ENCODE data around the gene VNN1. TPM values are rescaled to one million over a fixed set of nuclear protein-coding genes. Genes with fewer than 3 reads are reported as not detected.
A peak's percentile ranks its signal among the peaks of the same experiment; 100 is the strongest.
"Not testable (repeated sequence)": the region's sequence is repeated elsewhere in the genome, so short reads cannot be mapped to it uniquely, and the experiment has no call there.

The VNN1 gene
- total and polyA plus RNA-seq, 5 donors: 0.23 to 0.80 (median 0.65) TPM

DNA sequence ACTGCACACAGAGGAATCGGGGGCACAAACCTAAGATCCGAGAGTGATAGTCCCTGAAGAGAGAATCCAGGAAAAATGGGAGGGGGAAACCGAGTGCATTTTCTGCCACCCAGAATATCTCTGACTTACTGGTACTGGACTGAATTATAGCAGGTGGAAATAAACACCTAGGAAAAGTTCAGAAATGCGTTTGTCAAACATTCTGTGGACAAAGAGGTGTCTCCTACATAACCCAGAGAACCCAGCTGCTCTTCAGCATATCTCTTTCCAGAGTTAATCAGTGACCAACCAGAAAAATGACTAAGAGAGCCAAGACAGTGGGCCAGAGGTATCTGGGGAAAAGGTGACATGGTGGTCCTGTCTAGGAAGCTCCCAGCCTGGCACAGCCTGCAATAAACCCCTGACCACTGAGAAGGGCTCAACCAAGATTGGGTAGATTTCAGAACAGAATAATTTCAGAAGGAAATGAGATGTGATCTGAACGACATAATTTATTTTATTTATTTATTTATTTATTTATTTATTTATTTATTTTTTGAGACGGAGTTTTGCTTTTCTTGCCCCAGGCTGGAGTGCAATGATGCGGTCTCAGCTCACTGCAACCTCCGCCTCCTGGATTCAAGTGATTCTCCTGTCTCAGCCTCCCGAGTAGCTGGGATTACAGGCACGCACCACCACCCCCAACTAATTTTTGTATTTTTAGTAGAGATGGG lies 6.0 kb upstream of the VNN1 start:
- H3K4me1 ChIP-seq (ENCODE audit: control insufficient read depth, insufficient read depth, low read length): no peaks in the 10 kb centered on the region
- ATAC-seq (no peak), DNase-seq (no peak)
- no peak overlapping the region for H3K27ac ChIP-seq (ENCODE audit: low read length)
- 93% methylated on average over 10 of the region's 10 CpGs for WGBS
- intact Hi-C loops (cut with DNase I): no loop called here
- no peaks in the 10 kb centered on the region for H3K27me3 ChIP-seq (ENCODE audit: control insufficient read depth, insufficient read depth)
- H3K9me3 ChIP-seq (ENCODE audit: control insufficient read depth, low read length): no peaks in the 10 kb centered on the region
- H3K4me3 ChIP-seq (ENCODE audit: low read length): no peak overlapping the region

DNA sequence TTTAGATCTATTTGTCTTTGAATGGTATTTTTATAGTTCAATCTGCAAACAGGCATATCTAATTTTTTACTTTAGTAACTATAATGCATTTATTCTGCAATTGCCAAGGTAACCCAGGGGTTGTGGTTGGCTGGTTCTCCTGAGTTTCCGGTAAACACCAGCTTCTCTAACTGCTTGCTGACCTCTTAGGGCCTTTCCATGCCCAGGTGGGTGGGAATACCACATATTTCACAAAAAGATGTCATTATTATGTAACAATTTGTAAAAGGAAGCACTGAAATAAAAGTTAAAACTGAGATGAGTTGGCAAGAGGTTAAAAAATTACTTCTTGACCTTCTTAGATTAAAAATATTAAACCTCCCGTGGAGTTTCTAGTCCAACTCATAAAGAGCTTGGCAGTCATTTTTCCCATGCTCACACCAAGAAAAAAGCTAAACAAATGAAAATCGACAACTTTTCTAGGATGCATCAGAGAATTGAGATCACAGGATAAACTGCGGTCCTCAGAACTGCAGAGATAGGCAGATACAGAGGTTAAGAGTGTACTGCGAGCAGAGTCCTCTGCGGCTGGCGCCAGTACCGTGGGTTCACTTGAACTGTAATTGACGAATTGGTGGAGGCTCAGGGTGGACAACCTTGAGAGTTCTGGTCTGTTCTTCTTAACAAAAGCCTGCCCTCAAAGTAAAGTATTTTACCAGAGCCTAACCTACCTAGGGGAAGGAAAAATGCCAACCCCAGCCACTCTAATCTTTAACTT lies 2.2 kb upstream of the VNN1 start:
- intact Hi-C loops (cut with DNase I): no loop called here
- Histone ChIP-seq H3K4me1 (ENCODE audit: control insufficient read depth, insufficient read depth, low read length) (no peaks in the 10 kb centered on the region), H3K9me3 (ENCODE audit: control insufficient read depth, low read length) (no peaks in the 10 kb centered on the region), H3K27ac (ENCODE audit: low read length) (no peak overlapping the region), H3K27me3 (ENCODE audit: control insufficient read depth, insufficient read depth) (no peaks in the 10 kb centered on the region), H3K4me3 (ENCODE audit: low read length) (no peak overlapping the region)
- ATAC-seq: no peak
- WGBS: 85% methylated on average over 9 of the region's 9 CpGs
- DNase-seq: no peak

DNA sequence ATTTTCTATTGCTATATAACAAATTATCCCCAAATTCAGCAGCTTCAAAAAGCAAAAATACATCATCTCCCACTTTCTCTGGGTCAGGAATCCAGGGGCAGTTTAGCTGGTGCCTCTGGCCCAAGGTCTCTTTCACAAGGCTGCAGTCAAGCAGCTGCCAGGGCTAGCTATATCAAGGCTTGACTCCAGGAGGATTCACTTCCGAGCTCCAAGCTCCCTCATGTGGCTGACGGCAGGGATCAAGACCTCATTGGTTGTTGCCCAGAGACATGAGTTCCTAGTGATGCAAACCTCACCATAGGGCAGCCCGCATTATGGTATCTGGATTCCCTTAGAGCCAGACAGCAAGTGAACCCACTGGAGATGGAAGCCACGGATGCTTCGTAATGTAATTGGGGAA lies 1.3 kb upstream of the VNN1 start:
- Histone ChIP-seq H3K27ac (ENCODE audit: low read length) (no peak overlapping the region), H3K9me3 (ENCODE audit: control insufficient read depth, low read length) (no peaks in the 10 kb centered on the region), H3K4me1 (ENCODE audit: control insufficient read depth, insufficient read depth, low read length) (no peaks in the 10 kb centered on the region), H3K27me3 (ENCODE audit: control insufficient read depth, insufficient read depth) (no peaks in the 10 kb centered on the region), H3K4me3 (ENCODE audit: low read length) (no peak overlapping the region)
- ATAC-seq: peak; percentile 43 to 78
- WGBS: 54% methylated on average over 5 of the region's 5 CpGs
- DNase-seq: peak in 2 of 3 donors; percentile 28 to 76
- intact Hi-C loops (cut with DNase I): no loop called here

DNA sequence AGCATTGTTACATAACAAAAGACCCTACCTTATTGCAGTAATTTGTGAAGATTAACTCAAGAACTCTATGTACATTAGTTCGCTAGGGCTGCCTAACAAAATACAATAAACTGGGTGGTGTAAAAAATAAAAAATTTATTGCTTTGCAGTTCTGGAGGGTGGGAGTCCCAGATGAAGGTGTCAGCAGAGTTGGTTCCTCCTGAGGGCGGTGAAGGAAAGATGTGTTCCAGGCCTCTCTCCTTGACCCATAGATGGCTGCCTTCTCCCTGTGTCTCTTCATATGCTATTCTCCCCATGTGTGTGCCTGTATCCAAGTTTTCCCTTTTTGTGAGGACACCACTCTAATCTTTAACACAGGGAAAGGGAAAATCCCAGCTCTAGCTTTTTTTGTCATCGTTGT lies 305 bp upstream of the VNN1 start:
- Histone ChIP-seq H3K4me3 (ENCODE audit: low read length) (no peak overlapping the region), H3K27ac (ENCODE audit: low read length) (no peak overlapping the region), H3K9me3 (ENCODE audit: control insufficient read depth, low read length) (no peaks in the 10 kb centered on the region), H3K27me3 (ENCODE audit: control insufficient read depth, insufficient read depth) (no peaks in the 10 kb centered on the region), H3K4me1 (ENCODE audit: control insufficient read depth, insufficient read depth, low read length) (no peaks in the 10 kb centered on the region)
- DNase-seq (no peak), ATAC-seq (peak; percentile 23 to 25)
- WGBS: 84% methylated on average over 3 of the region's 3 CpGs
- intact Hi-C loops (cut with DNase I): no loop called here

DNA sequence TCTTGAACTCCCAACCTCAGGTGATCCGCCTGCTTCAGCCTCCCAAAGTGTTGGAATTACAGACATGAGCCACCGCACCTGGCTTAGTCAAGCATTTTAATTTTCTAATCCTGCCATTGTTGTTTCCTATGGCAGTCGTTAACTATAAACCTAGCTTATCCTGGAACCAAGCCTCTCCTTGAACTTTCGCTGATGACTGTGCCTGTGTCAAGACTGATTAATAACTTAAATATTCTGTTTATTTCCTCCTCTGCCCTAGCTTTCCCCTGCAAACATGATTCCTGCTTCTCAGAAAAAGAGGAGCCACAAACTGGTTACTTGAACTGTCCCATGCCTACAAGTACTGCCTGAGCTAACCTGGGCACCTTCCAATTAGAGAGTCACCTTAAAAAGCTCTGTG lies 1.5 kb downstream of the VNN1 start:
- 80% methylated on average over 4 of the region's 4 CpGs for WGBS
- no peak for DNase-seq
- ATAC-seq: no peak
- Histone ChIP-seq H3K4me3 (ENCODE audit: low read length) (no peak overlapping the region), H3K9me3 (ENCODE audit: control insufficient read depth, low read length) (no peaks in the 10 kb centered on the region), H3K27me3 (ENCODE audit: control insufficient read depth, insufficient read depth) (no peaks in the 10 kb centered on the region), H3K4me1 (ENCODE audit: control insufficient read depth, insufficient read depth, low read length) (no peaks in the 10 kb centered on the region), H3K27ac (ENCODE audit: low read length) (no peak overlapping the region)
- intact Hi-C loops (cut with DNase I): no loop called here

DNA sequence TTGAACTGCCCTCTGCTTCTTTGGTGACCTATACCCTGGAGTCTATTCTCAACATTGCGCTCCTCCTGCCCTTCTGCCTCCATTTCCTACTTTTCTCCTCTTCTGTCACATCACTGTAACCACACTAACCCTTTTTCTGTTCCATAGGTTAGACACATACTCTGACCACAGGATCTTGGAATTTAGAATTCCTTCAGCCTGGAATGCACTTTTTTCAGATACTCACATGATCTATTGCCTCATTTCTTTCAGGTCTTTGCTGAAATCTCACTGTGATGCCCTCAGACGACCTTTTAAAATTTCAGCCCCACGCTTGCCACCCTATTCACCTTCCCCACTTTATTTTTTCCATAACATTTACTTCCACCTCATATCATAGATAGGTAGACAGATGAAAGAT lies 5.1 kb downstream of the VNN1 start:
- intact Hi-C loops (cut with DNase I): no loop called here
- Histone ChIP-seq H3K27ac (ENCODE audit: low read length) (no peak overlapping the region), H3K27me3 (ENCODE audit: control insufficient read depth, insufficient read depth) (no peaks in the 10 kb centered on the region), H3K9me3 (ENCODE audit: control insufficient read depth, low read length) (no peaks in the 10 kb centered on the region), H3K4me1 (ENCODE audit: control insufficient read depth, insufficient read depth, low read length) (no peaks in the 10 kb centered on the region), H3K4me3 (ENCODE audit: low read length) (no peak overlapping the region)
- DNase-seq (no peak), ATAC-seq (no peak)
- WGBS: 89% methylated on average over 3 of the region's 3 CpGs

DNA sequence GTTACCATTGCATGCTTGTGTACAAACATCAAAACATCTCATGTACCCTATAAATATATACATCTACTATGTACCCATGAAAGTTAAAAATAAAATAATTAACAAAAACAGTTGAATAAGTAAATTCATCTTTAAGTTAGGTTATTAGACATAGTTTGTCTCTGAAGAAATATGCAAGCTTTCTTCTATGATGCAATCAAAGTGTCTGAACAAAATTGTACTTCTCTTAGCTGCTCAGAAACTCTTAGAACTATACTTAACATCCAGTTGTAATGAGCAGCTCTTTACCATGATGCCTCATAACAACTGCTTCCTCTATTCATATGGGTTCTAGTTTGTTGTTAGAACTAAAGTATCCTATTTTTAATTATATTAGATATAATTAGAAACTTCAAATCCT lies 5.9 kb downstream of the VNN1 start:
- Histone ChIP-seq H3K27ac (ENCODE audit: low read length) (no peak overlapping the region), H3K9me3 (ENCODE audit: control insufficient read depth, low read length) (no peaks in the 10 kb centered on the region), H3K27me3 (ENCODE audit: control insufficient read depth, insufficient read depth) (no peaks in the 10 kb centered on the region), H3K4me1 (ENCODE audit: control insufficient read depth, insufficient read depth, low read length) (no peaks in the 10 kb centered on the region), H3K4me3 (ENCODE audit: low read length) (no peak overlapping the region)
- ATAC-seq (no peak), DNase-seq (no peak)
- intact Hi-C loops (cut with DNase I): no loop called here

DNA sequence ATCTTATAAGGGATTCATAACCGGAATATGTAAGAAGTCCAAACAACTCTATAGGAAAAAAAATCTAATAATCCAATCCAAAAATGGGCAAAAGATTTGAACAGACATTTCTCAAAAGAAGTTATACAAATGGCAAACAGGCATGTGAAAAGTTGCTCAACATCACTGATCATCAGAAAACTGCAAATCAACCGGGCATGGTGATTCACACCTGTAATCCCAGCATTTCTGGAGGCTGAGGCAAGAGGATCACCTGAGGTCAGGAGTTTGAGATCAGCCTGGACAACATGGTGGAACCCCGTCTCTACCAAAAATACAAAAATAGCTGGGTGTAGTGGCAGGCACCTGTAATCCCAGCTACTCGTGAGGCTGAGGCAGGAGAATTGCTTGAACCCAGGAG lies 7.1 kb downstream of the VNN1 start:
- H3K27ac ChIP-seq (ENCODE audit: low read length); DNase-seq; H3K4me1 ChIP-seq (ENCODE audit: control insufficient read depth, insufficient read depth, low read length); ATAC-seq; H3K9me3 ChIP-seq (ENCODE audit: control insufficient read depth, low read length); H3K4me3 ChIP-seq (ENCODE audit: low read length); H3K27me3 ChIP-seq (ENCODE audit: control insufficient read depth, insufficient read depth); intact Hi-C loops (cut with DNase I): not testable (repeated sequence)
- 82% methylated on average over 4 of the region's 4 CpGs for WGBS

DNA sequence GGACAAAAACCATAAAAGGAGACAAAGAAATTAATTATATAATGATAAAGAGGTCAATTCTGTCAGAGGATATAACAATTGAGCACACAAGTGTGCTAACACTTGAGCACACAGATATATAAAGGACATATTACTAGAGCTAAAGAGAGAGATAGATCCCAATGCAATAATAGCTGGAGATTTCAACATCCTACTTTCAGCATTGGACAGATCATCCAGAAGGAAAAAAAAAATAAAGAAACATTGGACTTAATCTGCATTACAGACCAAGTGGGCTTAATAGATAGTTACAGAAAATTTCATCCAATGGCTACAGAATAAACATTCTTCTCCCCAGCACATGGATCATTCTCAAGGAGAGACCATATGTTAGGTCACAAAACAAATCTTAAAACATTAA lies 9.9 kb downstream of the VNN1 start:
- no peak overlapping the region for H3K27ac ChIP-seq (ENCODE audit: low read length)
- ATAC-seq (no peak), DNase-seq (no peak)
- intact Hi-C loops (cut with DNase I): no loop called here
- H3K4me1 ChIP-seq (ENCODE audit: control insufficient read depth, insufficient read depth, low read length): no peaks in the 10 kb centered on the region
- H3K9me3 ChIP-seq (ENCODE audit: control insufficient read depth, low read length): no peaks in the 10 kb centered on the region
- no peaks in the 10 kb centered on the region for H3K27me3 ChIP-seq (ENCODE audit: control insufficient read depth, insufficient read depth)
- H3K4me3 ChIP-seq (ENCODE audit: low read length): no peak overlapping the region

DNA sequence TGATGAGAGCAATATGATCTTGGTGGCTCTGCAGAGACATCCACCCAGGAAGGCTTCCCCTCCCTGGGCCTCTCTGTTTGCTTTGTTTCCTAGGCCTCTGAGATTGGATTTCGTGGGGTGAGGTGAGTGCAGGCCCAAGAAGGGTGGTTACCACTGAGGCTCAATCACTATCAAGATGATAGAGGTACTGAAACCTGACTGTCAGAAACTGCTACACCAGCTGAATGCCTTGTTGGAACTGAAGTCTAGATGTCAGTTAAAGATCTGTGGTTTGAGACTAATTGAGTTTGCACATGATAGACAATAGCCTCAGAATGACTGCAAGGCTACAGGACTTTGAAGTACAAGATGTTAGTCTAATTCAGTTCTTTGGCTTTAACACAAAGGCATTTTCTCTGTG lies 15.2 kb downstream of the VNN1 start:
- H3K27ac ChIP-seq (ENCODE audit: low read length): no peak overlapping the region
- no peaks in the 10 kb centered on the region for H3K9me3 ChIP-seq (ENCODE audit: control insufficient read depth, low read length)
- no peaks in the 10 kb centered on the region for H3K27me3 ChIP-seq (ENCODE audit: control insufficient read depth, insufficient read depth)
- no peak overlapping the region for H3K4me3 ChIP-seq (ENCODE audit: low read length)
- ATAC-seq (no peak), DNase-seq (no peak)
- no peaks in the 10 kb centered on the region for H3K4me1 ChIP-seq (ENCODE audit: control insufficient read depth, insufficient read depth, low read length)
- intact Hi-C loops (cut with DNase I): no loop called here
- 25% methylated on average over 1 of the region's 1 CpG for WGBS

DNA sequence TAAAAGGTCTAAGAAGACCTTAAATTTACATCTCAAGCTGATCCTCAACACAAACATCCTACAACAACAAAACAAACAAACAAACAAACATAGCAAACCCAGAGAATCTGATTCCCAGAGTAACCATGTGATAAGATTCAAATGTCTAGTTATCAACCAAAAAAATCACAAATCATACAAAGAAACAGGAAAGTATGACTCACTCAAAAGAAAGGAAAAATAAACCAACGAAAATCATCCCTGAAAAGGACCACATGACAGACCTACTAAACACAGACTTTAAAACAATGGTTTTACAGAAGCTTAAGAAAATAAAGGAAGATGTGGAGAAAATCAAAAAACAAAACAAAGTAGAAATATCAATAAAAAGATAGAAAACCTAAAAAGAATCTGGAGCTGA lies 18.1 kb downstream of the VNN1 start:
- no peaks in the 10 kb centered on the region for H3K4me1 ChIP-seq (ENCODE audit: control insufficient read depth, insufficient read depth, low read length)
- no peak overlapping the region for H3K4me3 ChIP-seq (ENCODE audit: low read length)
- ATAC-seq (no peak), DNase-seq (no peak)
- intact Hi-C loops (cut with DNase I): no loop called here
- no peaks in the 10 kb centered on the region for H3K27me3 ChIP-seq (ENCODE audit: control insufficient read depth, insufficient read depth)
- WGBS: 26% methylated on average over 1 of the region's 1 CpG
- no peak overlapping the region for H3K27ac ChIP-seq (ENCODE audit: low read length)
- no peaks in the 10 kb centered on the region for H3K9me3 ChIP-seq (ENCODE audit: control insufficient read depth, low read length)

Data from right cardiac atrium (tissue), 5 donors.